AG09319 (cell line): ENCODE measurements around the gene TBCEL.
A peak's percentile ranks its signal among the peaks of the same experiment; 100 is the strongest.

Experiments
- DNase-seq: peaks from one replicate; pipeline ENCODE4 v3.0.0-alpha.2; 2010; ENCODE audit warnings: low read depth; ENCODE audit errors: extremely low read depth
- TF ChIP-seq, protein P1 (sequence below): IDR thresholded peaks from 2 replicates; pipeline ENCODE4 v1.5.1; 2011; ENCODE audit warnings: low read depth, mild to moderate bottlenecking, inconsistent platforms, low read length, moderate library complexity

The TBCEL gene

DNA sequence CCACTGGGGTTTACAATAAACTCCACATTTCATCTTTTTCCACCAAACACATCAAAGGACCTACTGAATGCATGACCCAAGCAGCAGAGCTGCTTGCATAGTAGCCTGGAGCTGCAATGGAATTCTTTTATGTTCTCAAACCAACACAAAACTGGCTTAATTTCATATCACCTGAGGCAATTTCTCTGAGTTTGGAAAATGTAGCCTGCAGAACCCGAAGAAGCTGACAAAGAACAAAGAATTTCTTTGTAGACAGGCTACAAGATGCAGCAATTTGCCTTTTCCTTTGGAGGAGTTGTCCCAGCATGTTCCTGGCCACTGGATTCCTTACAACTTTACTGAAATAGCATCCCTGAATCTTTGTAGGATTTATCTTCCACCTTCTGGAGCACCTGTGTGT, 71.7 kb downstream of the TBCEL start:
- TF ChIP-seq, protein P1, sequence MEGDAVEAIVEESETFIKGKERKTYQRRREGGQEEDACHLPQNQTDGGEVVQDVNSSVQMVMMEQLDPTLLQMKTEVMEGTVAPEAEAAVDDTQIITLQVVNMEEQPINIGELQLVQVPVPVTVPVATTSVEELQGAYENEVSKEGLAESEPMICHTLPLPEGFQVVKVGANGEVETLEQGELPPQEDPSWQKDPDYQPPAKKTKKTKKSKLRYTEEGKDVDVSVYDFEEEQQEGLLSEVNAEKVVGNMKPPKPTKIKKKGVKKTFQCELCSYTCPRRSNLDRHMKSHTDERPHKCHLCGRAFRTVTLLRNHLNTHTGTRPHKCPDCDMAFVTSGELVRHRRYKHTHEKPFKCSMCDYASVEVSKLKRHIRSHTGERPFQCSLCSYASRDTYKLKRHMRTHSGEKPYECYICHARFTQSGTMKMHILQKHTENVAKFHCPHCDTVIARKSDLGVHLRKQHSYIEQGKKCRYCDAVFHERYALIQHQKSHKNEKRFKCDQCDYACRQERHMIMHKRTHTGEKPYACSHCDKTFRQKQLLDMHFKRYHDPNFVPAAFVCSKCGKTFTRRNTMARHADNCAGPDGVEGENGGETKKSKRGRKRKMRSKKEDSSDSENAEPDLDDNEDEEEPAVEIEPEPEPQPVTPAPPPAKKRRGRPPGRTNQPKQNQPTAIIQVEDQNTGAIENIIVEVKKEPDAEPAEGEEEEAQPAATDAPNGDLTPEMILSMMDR = no peak
- DNase-seq = no peak

DNA sequence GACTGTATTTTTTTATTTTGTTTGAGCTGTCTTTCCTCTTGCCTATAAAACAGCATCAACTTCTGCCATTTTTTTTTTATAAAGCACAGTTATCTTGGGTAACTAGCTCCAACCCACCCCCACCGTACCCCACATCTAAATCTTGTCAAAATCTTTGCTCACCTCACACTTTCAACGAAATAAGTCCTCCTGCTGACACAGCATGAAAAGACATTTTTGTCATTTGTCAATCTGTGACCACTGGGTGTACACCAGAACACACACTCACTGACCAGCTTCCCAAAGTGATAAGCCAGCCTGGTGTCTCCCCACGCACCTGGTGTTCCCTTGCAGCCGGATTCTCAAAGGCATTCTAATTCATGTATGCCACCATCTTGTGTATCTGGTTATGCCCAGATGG, 75.5 kb downstream of the TBCEL start:
- DNase-seq = no peak
- TF ChIP-seq, protein P1 = no peak

DNA sequence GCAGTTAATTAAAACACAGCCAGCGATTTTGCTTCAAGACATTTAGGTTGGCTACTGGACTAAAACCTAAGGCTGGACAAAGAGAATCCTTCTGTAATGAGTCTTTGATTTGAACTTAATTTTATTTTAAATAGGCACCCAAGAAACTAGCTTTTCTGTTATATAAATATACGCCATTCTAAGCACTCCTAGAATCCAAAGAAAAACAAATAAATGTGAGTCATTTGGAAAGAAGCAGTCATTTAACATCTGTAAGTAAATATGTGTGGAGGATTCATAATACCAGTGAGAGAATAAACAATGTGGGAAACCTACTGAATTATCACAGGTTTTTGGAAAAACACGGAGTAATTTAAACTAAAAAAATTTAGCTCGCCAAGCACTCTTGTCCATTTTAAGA, 76.0 kb downstream of the TBCEL start:
- TF ChIP-seq, protein P1 = no peak
- DNase-seq = no peak

DNA sequence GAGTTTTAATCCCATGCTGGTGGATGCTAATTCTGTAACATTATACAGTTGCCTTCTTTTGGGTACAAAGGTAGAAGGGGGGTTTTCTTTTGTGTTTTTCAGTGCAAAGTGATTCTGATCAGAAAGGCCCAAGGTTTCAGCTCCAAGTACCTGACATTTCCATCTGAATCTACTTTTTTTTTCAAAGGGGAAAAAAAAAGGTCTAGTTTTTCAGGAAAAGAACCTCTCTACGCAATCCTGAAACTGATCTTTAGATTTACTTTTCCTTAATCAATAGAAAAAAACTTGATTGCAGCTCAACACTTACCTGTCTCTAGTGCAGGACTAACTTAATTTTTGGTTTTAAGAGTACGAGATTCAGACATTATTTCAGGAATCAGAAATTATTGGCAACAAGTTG, 77.0 kb downstream of the TBCEL start, which contains the start of gene TECTA:
Gene TECTA (plus strand): TSS at position 301 of the 400 bp plus-strand sequence. CDS start 1,423 bp downstream, outside the sequence.
- no peak for DNase-seq
- TF ChIP-seq, protein P1 = no peak

DNA sequence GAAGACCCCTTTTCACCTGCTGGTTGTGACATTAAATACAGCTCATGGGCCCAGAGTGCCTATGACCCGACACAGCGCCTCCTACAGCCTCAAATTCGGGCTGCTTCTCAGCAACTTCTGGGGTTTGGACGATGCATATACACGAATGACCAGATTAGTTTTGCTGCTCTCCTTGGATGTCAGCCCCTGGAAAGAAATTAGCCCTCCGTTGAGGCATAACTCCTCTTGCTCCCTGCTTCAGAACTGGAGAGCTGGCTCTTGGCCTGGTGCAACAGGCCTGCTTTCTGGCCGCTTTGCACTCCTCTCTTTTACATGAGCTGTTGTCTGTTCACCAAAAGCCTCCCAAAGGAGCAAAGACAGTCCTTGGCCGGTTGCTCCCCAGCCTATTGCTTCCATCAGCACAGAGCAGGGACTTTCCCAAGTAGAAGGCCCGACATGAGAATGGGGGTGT, 80.4 kb downstream of the TBCEL start:
- no peak for DNase-seq

DNA sequence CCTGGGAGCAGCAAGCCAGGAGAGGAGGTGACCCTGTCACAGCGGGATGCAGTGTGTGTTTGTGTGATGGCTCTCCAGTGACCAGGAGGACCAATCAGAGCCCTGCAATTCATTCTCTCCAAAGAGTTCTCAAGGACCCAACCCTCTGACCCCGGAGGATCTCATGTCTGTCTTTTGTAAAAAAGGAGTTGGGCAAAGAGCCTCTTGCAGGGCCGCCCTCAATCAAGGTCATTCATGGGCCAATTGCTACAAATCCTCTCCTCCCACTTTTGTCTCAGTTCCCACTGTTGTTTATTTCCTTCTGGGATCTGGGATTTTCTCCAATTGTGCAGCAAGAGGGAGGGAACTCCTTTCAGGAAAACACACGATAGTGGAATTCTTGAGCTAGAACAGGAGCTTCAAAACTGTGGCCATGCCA, 81.2 kb downstream of the TBCEL start:
- TF ChIP-seq, protein P1 = no peak
- peak; percentile 48 for DNase-seq

More for the DNA sequence above, 80.4 kb downstream of the TBCEL start:
- TF ChIP-seq, protein P1 = no peak; the same call in 1 of the 2 replicates

DNA sequence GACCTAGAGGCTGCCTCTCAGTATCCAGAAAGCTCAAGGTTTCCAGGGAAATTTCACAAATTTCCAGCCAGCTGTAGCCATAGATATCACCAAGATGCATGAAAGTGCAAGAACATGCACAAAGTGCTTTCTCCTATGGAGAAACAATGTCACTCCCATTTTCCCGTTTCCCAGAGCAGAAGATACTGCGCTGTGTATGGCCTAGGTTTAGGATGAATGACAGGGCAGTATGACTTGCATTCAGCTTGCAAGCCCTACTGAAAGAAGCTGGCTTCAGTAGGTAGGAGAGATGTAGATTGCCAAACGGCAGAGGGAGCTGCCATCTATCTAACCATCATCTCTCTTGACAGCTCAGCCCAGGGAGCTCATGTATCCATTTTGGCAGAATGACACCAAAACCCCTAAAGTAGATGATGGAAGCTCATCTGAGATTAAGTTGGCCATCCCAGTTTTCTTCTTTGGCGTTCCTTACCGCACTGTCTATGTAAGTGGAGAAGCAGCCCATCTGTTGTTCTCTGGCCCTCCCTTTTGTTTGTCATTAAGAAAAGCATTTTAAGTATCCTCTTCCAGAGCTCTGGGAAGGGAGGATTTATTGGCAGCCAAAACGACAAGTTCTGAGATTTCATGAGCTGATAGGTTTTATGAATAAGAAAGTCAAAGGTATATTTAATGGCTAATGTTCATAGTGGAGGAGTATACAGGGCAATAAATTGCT, 81.7 kb downstream of the TBCEL start:
- no peak for DNase-seq

More for the DNA sequence above, 81.7 kb downstream of the TBCEL start:
- TF ChIP-seq, protein P1 = no peak
